ENCODE data around the gene RGL1.

DNA sequence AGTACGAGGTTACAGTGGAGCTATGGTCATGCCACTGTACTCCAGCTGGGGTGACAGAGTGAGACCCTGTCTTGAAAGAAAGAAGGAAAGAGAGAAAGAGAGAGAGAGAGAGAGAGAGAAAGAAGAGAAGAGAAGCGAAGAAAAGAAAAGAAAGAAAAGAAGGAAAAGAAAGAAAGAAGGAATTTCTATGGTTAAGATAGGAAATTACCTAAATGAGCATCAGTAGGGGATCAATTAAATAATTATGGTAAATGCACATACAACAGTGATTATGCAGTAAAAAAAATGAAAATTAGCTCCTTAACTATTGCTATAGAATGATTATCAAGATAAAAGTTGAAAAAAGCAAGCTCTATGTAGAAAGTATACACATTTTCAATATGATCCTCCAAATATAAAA, 172.8 kb downstream of the RGL1 start:
- no peak for TF ChIP-seq CTCF (IDR thresholded peaks at IDR 0.05 in 4 of 5, conservative IDR thresholded peaks at IDR 0.05 in 1 of 5)
- no peak for TF ChIP-seq POLR2A (IDR thresholded peaks at IDR 0.05)
